SK-N-SH (cell line): ENCODE results near the gene CATSPERE.
"Not testable (repeated sequence)": the region's sequence is repeated elsewhere in the genome, so short reads cannot be mapped to it uniquely, and the experiment has no call there.

ENCODE experiments used
- CHD2 ChIP-seq: fragments of 150-350 bp; IDR thresholded peaks from 2 replicates; pipeline ENCODE4 v1.6.1; 2018; ENCODE audit warnings: low read length; ENCODE audit not compliant: partially characterized antibody
- TF ChIP-seq, protein P1 (sequence below): fragments of 200-600 bp; sonication (generic); IDR thresholded peaks from 2 replicates; pipeline ENCODE4 v1.6.1; 2017; ENCODE audit warnings: antibody characterized with exemption, mild to moderate bottlenecking, moderate library complexity

GRCh38 chr1:244666672-244667418 is 205.8 kb downstream of the CATSPERE start:
- TF ChIP-seq, protein P1, sequence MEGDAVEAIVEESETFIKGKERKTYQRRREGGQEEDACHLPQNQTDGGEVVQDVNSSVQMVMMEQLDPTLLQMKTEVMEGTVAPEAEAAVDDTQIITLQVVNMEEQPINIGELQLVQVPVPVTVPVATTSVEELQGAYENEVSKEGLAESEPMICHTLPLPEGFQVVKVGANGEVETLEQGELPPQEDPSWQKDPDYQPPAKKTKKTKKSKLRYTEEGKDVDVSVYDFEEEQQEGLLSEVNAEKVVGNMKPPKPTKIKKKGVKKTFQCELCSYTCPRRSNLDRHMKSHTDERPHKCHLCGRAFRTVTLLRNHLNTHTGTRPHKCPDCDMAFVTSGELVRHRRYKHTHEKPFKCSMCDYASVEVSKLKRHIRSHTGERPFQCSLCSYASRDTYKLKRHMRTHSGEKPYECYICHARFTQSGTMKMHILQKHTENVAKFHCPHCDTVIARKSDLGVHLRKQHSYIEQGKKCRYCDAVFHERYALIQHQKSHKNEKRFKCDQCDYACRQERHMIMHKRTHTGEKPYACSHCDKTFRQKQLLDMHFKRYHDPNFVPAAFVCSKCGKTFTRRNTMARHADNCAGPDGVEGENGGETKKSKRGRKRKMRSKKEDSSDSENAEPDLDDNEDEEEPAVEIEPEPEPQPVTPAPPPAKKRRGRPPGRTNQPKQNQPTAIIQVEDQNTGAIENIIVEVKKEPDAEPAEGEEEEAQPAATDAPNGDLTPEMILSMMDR, result not testable (repeated sequence)
- not testable (repeated sequence) for TF ChIP-seq CHD2
